Measurements from ENCODE around the gene WDR88.
A peak's percentile ranks its signal among the peaks of the same experiment; 100 is the strongest.

DNA sequence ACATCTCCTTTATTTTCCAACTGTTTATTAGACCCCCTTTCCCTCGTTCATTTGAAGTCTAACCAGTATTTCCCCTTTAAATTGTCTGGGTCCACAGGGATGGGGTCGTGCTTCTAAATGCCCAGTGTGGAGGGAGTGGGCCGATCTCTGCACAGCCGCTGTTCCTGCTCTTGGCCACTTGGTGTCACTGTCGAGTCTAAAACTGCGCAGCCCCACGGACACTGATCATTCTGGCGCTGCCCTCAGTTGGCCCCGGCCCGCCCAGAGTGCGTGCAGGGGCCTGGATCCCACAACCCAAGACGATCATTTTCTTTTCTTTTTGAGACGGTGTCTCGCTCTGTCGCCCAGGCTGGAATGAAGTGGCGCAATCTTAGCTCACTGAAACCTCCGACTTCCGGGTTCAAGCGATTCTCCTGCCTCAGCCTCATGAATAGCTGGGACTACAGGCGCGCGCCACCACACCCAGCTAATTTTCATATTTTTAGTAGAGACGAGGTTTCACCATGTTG, 12.0 kb downstream of the WDR88 start:
- TF ChIP-seq, protein P1, sequence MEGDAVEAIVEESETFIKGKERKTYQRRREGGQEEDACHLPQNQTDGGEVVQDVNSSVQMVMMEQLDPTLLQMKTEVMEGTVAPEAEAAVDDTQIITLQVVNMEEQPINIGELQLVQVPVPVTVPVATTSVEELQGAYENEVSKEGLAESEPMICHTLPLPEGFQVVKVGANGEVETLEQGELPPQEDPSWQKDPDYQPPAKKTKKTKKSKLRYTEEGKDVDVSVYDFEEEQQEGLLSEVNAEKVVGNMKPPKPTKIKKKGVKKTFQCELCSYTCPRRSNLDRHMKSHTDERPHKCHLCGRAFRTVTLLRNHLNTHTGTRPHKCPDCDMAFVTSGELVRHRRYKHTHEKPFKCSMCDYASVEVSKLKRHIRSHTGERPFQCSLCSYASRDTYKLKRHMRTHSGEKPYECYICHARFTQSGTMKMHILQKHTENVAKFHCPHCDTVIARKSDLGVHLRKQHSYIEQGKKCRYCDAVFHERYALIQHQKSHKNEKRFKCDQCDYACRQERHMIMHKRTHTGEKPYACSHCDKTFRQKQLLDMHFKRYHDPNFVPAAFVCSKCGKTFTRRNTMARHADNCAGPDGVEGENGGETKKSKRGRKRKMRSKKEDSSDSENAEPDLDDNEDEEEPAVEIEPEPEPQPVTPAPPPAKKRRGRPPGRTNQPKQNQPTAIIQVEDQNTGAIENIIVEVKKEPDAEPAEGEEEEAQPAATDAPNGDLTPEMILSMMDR (IDR thresholded peaks at IDR 0.05): peak; percentile 83 to 94 (median 92)
- TF ChIP-seq POLR2AphosphoS5 (IDR thresholded peaks at IDR 0.05) (no peak), EP300 (IDR thresholded peaks at IDR 0.05) (no peak)
